ENCODE results near the gene TENT5C. TPM values are rescaled to one million over a fixed set of nuclear protein-coding genes. Genes with fewer than 3 reads are reported as not detected.

TENT5C gene
- total RNA-seq, 1 donor from 2014 or later: 0.41 TPM

DNA sequence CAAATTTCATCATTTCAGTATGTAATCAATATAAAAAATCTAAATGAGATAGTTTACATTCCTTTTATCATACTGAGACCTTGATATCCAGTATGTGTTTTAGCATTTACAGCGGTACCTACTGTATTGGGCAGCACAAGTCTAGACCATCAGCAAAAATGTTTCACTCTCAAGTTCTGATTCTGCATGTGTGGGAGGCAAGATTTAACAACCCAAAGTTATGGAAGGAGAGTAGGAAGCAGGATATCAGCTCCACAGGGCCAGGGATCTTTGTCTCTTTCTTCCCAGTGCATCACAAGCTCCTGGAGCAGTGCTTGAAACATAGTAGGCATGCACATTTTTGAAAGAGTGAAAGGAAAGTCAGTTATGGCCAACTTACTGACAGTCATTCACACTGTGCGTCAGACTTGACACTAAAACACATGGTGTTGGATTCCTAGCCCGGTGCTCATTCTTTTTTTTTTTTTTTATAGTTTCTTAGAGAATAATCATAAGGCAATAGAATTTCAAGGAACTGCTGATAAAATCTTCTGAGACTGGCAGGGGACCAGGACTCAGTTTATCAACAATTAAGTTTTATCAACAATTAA, 6.1 kb downstream of the TENT5C start:
- no peak for DNase-seq (ENCODE audit: extremely low read depth, low read depth, low spot score)

DNA sequence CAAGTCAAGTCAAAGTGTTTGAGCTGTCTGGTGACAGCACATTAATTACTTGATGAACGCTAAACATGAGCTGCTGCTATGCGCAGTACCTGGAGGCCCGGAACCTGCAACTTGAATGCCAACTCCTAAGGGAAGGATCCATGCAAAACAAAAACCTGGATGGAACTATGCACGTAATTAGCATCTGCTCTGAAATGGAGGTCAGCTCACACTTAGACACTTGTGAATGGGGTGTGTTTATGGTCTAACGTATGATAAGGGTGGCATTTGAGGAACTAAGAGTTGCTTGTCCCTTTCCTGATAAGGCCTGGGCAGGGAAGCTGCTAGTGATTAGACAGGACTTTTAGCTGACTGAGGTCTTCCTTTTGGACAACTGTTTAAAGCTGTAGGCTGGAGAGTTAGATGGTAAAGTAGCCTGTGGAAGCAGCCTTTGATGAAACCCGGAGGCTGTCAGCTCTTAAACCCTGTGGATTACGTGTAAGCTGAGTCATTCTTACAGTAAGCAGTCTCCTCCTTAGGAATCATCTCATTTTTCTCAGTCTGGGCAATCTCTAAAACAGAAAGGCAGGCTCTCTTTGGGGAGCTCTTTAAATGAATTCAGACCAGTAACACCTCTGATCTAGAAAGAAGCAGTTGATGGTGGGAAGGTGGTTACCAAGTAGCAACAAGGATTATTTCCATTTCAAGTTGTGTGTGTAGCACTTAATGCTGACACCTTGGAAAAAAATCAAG, 6.8 kb downstream of the TENT5C start:
- no peak for DNase-seq (ENCODE audit: extremely low read depth, low read depth, low spot score)

DNA sequence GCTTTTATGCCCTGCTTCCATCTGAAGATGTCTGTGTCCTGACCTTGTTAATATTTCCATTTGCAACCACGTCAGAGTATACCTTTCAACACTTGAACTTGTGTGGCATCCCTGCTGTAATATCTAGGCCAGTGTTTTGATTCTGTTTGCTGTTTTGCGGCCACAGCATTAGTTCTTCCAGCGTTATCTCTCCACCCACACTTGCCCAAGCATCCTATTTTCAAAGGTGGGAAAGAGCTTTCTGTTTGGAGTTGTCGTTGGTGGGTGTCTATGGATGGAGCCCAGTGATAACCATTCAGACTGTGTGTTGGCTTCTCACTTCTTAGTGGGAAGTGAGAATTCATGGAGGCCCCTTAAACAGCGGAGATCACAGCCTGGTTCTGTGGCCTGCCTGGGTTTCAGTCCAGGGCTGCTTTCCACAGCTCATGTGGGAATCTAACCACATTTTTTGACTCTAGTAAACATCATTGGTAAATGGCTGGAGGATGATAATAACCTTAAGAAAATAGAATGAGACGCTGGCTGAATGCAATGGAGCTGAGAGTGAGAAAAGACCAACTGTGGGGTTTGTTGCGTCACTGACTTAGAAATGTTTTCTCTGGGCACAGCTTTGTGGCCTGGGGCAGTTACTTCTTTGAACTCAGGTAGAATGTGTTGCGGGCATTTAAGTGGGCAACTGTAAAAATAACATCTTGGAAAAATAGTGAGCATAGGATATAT, 7.6 kb downstream of the TENT5C start:
- no peak for DNase-seq (ENCODE audit: extremely low read depth, low read depth, low spot score)

DNA sequence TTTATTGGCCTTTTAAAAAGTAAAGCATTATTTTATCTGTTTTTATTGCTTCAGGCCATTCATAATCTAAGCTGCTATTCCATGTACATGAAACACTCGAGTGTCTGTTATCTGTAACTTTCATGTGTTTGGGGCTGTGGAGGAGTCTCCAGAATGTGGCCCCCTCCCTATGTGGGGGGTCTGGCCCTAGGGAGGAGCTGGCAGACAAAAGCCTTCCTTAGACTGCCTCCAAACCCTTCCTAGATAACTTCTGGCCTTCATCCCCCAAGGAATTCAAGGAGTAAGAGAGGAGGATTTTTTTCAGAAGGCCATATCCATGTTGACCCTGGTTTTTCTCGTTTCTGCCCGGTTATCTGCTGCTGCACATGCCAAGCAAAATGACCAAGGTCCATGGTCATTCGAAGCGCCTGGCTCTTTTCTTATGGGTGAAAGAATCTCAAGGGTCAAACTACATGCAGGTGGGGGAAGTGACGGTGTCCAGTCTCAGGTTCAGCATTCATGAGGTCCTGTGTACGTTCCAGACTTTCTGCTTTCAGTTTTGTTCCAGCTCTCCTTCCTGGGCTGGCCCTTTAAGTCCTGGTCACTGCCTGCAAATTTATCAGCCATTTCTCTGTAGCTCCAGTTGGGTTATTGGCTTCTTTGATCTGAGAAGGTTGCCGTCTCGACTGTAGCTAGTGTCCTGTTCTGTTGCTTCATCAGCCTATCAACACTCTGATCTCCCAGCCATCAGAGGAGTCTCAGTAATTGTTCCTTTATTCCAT, 8.3 kb downstream of the TENT5C start:
- DNase-seq (ENCODE audit: extremely low read depth, low read depth, low spot score): no peak

DNA sequence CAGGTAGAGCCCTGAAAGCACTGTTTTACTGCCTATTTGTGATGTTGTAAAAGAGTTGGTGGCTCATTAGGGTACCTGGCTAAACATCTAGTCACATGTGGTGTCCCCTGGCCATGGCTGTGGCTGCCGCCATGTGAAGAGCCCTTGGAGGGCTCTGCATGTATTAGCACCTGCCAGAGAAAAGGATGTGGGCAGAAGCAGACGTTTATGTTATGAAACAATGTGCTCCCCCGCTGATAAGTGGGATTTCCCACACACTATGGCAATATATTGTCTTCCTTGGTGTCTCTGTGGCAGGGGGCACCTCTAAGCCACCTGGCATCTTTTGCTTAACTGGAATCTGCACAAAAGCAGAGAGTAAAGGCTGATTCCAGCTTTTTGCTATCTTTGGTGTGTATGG, 9.6 kb downstream of the TENT5C start:
- DNase-seq (ENCODE audit: extremely low read depth, low read depth, low spot score): no peak

DNA sequence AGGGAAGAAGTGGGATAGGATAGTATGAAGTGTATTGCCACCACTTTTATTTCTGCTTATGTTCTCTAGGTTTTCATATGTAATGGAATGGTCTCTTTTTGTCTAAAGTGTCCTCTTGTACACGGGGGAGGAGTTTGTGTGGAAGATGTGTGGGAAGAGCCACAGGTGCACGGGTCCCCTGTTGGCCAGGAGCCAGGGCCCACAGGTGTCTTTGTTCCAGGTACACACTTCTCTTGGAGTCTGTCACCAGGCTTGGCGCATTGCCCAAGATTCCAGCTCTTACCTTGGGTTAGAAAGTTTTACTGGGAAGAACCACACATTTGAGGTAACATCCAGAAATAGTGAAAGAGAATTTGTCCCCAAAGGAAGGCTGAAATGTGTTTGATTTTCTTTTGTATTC, 10.5 kb downstream of the TENT5C start:
- no peak for DNase-seq (ENCODE audit: extremely low read depth, low read depth, low spot score)

DNA sequence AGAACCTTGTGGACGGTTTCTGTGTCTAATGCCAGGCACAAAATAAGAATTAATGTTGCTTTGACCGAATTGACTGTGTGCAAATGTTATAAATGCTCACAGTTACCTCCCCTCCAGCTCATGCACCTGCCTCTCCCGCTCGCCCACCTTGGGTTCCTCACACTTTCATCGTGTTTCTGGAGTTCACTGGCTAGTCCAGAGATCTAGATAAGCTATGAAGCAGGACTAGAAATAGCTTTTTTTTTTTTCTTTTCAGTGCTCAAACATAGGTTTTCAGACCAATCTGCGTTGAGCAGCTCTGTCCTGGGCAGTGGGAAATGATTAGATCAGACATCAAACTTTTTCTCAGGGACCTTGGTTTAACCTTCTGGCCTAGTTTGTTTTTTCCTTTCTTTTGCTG, 11.1 kb downstream of the TENT5C start:
- DNase-seq (ENCODE audit: extremely low read depth, low read depth, low spot score): no peak

DNA sequence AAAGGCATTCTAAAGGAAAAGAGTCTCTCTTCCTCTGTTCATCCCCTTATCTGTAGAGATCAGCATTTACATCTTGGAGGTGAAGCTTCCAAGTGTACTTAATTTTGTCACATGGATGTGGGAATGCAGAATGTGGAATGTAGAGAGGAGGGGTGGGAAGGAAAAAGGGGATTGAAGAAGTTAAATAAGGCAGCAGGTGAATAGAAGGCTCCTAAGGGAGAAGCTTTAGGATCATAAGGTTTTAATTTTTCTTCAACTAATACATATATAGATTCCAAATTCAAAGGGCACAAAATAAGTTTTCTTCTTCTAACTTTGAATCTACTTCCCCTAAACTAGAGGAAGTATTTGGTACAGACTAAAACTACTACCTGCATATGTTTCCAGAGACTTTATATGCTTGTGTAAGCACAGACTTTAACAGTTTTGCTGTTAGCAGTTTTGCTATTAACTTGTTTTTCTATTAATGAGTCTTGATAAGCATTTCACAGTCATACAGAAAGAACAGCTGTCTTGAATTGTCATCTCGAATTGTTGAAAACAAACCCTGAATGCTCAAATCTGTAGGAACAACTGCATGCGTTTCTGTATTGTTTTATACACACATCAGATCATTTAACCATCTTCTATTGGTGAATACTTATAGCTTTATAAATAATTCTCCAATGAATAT, 12.7 kb downstream of the TENT5C start:
- no peak for DNase-seq (ENCODE audit: extremely low read depth, low read depth, low spot score)

DNA sequence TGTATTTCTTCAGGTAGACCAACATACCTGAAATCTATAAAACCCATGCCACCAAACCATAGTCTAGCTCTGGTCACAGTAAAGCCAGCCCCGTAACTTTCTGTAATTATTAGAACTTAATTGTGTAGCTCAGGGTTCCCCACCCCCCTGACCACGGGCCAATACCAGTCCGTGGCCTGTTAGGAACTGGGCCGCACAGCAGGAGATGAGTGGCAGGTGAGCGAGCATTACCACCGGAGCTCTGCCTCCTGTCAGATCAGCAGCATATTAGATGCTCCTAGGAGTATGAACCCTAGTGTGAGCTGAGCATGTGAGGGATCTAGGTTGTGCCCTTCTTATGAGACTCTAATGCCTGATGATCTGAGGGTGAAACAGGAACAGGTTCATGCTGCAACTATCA, 14.6 kb downstream of the TENT5C start:
- DNase-seq (ENCODE audit: extremely low read depth, low read depth, low spot score): no peak

DNA sequence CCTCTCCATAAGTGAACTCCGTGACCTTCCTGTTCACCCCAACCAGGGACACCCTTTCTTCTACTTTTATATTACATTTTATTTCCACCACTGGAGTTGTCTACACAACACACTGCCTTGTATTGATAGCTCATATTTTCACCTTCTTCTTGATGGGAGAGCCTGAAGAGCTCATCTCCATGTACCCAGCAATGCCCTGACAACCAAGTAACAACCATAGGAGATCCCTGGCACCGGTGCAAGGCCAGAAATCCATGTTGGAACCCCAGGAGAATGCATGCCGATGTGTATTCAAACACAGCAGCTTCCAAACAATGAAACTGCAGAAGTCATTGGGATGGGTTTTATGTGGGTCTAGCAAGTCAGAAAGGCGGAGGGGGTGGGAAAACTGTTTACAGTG, 15.5 kb downstream of the TENT5C start:
- DNase-seq (ENCODE audit: extremely low read depth, low read depth, low spot score): no peak

DNA sequence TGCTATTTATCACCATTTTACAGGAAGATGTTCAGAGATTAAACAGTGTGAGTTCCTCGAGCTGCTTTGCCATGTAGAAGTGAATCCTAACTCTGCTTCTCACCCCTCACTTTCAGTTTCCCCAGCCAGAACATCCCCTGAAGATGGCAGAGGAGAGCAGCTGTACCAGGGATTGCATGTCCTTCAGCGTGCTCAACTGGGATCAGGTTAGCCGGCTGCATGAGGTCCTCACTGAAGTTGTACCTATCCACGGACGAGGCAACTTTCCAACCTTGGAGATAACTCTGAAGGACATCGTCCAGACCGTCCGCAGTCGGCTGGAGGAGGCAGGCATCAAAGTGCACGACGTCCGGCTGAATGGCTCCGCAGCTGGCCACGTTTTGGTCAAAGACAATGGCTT, 16.9 kb downstream of the TENT5C start:
- no peak for DNase-seq (ENCODE audit: extremely low read depth, low read depth, low spot score)

DNA sequence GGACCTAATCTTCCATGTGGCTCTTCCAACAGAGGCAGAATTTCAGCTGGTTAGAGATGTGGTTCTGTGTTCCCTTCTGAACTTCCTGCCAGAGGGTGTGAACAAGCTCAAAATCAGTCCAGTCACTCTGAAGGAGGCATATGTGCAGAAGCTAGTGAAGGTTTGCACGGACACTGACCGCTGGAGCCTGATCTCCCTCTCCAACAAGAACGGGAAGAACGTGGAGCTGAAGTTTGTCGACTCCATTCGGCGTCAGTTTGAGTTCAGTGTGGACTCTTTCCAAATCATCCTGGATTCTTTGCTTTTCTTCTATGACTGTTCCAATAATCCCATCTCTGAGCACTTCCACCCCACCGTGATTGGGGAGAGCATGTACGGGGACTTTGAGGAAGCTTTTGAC, 17.3 kb downstream of the TENT5C start:
- no peak for DNase-seq (ENCODE audit: extremely low read depth, low read depth, low spot score)

DNA sequence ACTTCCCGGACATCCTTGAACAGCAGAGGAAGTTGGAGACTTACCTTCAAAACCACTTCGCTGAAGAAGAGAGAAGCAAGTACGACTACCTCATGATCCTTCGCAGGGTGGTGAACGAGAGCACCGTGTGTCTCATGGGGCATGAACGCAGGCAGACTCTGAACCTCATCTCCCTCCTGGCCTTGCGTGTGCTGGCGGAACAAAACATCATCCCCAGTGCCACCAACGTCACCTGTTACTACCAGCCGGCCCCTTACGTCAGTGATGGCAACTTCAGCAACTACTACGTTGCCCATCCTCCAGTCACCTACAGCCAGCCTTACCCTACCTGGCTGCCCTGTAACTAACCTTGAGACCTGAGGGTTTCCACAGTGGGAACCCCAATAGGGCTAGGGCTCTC, 17.9 kb downstream of the TENT5C start:
- DNase-seq (ENCODE audit: extremely low read depth, low read depth, low spot score): no peak

DNA sequence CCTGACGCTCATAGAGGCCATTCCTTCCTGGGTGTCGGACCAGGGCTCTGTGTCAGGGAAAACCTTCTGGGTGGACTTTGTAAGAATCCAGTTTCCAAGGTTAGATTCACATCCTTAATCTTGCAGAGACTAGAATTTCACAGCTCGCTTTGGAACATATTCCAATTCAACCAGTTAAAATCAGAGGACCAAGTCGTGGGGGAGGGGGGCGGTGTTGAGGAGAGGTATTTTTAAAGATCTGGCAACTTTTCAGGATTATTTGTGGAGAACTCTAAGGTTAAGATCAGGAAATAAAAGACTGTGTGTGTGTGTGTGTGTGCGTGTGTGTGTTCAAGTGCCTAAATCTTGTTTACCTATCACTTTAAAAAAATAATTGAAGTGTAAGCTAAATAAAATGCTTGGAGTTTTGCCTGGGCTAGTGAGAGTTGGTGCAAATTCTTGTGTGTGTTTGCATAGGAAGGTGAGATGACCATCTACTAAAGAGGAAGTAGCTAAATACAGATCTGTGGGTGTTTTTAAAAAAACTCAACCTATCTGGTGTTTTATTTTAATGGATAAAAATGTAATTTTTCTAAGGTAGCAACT, 21.8 kb downstream of the TENT5C start:
- DNase-seq (ENCODE audit: extremely low read depth, low read depth, low spot score): no peak

DNA sequence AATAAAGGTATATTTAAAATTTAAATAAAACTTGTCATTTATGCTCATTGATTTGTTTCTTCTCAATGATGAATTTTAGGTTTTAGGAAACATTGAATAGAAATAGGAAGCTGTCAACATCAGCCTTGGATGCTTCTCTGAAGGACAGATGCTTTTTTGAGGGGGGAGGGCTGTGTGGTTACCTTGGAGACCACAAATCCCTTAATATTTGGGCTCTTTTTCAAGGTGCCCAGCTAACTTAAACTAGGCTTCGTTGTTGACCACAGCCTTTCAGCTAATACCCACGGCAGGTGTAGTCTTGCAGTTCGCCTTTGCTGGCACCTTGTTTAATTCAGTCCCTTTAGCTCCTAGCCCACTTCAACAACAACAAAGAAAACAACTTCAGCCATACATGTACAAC, 22.5 kb downstream of the TENT5C start:
- DNase-seq (ENCODE audit: extremely low read depth, low read depth, low spot score): no peak

DNA sequence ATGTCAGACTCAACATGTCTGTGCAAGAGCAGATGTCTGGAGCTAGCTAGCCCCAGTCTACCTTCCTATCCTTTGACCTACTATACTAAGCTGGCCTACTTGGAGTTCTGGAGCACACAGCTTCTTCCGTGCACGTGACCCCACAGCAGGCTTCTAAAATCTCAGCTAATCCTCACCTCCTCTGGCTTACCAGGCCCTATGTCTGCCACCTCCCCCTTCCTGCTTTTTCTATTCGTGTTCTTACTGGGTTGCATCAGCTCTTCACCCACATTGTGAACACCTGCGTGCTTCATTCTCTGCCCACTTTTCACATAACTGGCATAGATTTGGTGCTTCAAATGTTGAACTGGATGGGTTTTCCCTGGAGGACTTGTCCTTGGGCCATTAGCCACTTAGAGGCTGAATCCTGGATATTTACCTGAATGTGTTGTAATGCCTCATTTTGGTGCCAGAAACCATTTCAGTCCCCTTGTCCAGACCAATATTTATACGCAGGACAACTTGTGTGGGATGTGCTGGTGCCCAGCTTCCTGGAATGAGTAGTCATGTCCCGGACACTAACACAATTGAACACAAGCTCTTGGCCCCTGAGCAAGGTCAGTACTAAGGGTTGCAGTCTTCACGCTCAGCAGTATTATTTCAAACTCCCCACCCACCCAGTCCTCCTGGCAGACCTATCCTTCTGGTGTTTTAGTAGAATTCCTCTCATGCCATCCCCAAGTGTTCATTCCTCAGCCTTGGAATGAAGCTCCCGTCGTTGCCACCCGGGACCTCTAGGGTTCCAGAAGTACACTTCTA, 24.0 kb downstream of the TENT5C start:
- no peak for DNase-seq (ENCODE audit: extremely low read depth, low read depth, low spot score)

DNA sequence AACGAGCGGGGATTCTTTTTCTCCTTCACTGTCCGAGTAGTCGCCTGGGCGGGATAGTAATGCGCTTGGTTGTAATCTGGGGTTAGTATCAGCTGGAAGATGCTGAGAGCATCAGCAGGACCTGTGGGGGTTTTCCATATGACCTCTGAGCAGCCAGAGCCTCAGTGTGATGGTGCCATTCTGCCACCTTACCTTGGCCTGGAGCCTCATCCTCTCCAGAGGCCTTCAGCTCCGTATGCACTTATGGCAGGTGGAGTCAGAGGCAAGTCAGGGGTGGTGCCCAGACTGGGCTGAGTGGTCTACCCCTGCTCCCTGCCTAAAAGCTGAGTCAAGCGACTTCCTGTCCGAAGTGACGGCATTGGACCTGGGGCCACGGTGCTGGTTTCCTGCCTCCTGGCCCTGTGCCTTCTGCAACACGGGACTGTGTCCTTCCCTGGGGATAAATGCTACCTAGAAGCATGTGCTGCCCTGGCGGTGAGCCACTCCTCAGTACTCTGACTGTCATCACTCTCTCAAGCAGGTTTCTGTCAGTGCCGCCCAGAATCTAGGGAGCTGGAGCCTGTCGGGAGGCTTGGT, 24.7 kb downstream of the TENT5C start:
- no peak for DNase-seq (ENCODE audit: extremely low read depth, low read depth, low spot score)

DNA sequence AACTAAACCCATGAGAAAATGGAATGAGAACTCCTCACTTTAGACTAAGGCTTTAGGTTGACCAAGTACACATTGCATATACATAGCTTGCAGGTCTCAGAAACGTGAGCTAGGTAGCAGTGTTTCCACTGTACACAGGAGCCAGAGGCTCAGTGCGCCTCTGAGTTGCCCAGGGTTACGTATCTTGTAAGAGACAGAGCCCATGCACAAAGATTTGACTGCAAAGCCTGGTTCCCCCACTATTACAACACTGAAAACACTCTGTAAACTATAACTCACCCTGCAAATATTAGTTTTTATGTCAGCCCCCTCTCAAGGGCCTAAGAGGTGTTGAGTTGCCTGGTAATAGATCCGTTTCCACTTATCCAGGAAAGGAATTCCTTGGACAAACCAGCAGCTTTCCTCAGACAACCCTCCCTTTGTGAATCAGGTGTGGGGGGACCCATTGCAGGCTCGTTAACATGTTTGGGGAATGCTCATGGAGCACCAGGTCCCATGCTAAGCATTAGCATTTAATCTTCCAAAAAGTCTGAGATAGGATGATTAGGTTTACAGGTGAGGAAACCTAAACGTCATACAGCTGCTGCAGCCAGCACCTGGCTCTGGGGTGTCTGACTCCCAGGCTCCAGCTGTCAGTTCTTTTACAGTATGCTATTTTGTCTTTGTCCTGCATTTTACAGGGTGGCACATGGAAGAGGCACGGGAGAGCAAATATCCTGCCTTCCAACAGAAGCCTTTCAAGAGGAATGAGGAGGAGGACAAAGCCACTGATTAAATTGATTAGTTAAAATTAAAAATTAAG, 25.7 kb downstream of the TENT5C start:
- no peak for DNase-seq (ENCODE audit: extremely low read depth, low read depth, low spot score)
